Uterus (tissue), 2 donors: Measurements from ENCODE around the gene MAPKAPK3.

ENCODE experiments used
- POLR2A ChIP-seq, 2 donors: fragments of 450-650 bp; IDR thresholded peaks; one replicate each; pipeline ENCODE4 v1.6.1; 2016; ENCODE audit warnings: antibody characterized with exemption in 2 of 2, mild to moderate bottlenecking in 1 of 2, moderate library complexity in 1 of 2
- TF ChIP-seq, protein P1 (sequence below), 4 experiments: fragments of 200-600 bp in 2 of 4; fragments of 450-650 bp in 2 of 4; sonication (generic) in 2 of 4; IDR thresholded peaks; one replicate each; pipeline ENCODE4 v1.5.1; 2016 to 2019; ENCODE audit warnings: antibody characterized with exemption in 4 of 4, mild to moderate bottlenecking in 2 of 4, moderate library complexity in 1 of 4

DNA sequence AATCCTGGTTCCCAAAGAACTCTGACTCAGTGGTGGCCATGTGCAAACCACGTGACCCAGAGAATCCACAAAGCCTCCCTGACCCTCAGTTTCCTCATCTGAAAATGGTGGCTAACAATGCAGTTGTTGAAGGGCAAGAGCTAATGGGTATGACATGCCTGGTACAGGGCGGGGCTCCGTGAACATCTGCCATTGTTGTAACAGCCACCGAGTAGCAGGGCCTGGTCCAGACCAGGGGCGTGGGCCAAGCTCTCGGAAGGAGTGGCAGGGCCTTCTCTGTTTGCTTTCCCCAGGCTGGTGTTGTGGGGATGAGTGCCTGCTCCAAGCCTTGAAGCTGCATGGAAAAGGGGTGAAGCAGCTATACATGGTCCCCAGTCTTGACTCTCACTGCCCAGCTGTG is 13.4 kb downstream of the MAPKAPK3 start:
- TF ChIP-seq, protein P1, sequence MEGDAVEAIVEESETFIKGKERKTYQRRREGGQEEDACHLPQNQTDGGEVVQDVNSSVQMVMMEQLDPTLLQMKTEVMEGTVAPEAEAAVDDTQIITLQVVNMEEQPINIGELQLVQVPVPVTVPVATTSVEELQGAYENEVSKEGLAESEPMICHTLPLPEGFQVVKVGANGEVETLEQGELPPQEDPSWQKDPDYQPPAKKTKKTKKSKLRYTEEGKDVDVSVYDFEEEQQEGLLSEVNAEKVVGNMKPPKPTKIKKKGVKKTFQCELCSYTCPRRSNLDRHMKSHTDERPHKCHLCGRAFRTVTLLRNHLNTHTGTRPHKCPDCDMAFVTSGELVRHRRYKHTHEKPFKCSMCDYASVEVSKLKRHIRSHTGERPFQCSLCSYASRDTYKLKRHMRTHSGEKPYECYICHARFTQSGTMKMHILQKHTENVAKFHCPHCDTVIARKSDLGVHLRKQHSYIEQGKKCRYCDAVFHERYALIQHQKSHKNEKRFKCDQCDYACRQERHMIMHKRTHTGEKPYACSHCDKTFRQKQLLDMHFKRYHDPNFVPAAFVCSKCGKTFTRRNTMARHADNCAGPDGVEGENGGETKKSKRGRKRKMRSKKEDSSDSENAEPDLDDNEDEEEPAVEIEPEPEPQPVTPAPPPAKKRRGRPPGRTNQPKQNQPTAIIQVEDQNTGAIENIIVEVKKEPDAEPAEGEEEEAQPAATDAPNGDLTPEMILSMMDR (IDR thresholded peaks at IDR 0.05), result no peak
- no peak for TF ChIP-seq POLR2A (IDR thresholded peaks at IDR 0.05)
